Ascending aorta (tissue), 2 donors: ENCODE results near the gene ACBD6. TPM values are rescaled to one million over a fixed set of nuclear protein-coding genes. Genes with fewer than 3 reads are reported as not detected.
"Not testable (repeated sequence)": the region's sequence is repeated elsewhere in the genome, so short reads cannot be mapped to it uniquely, and the experiment has no call there.

ENCODE experiments used
- DNase-seq, 2 donors: peaks; one replicate each; pipeline ENCODE4 v3.0.0-alpha.2; 2019; ENCODE audit warnings: low spot score in 2 of 2
- H3K27ac ChIP-seq, 2 donors: fragments of 200-600 bp; sonication (generic); one replicate each; pipeline ENCODE4 v1.5.1; 2016 to 2017; ENCODE audit warnings: mild to moderate bottlenecking in 1 of 2
- H3K27me3 ChIP-seq: fragments of 200-600 bp; sonication (generic); one replicate; pipeline ENCODE4 v1.5.1; 2017
- H3K36me3 ChIP-seq, 2 donors: fragments of 200-600 bp; sonication (generic); one replicate each; pipeline ENCODE4 v1.5.1; 2016
- H3K4me1 ChIP-seq, 2 donors: fragments of 200-600 bp; sonication (generic); one replicate each; pipeline ENCODE4 v1.5.1; 2016 to 2017; ENCODE audit warnings: mild to moderate bottlenecking in 1 of 2
- H3K4me3 ChIP-seq, 2 donors: fragments of 200-600 bp; sonication (generic); one replicate each; pipeline ENCODE4 v1.5.1; 2016 to 2017; ENCODE audit warnings: mild to moderate bottlenecking in 1 of 2
- H3K9me3 ChIP-seq, 2 donors: fragments of 200-600 bp; sonication (generic); one replicate each; pipeline ENCODE4 v1.5.1; 2016
- intact Hi-C: fragments of 100-400 bp; cut with DNase I; formaldehyde crosslinking; loops from one replicate; pipeline ENCODE4 v1.15.1; 2023
- total RNA-seq: library from RNA; depleted of rRNA; stranded (reverse); fragments of >200 nt; gene quantifications from one replicate; pipeline ENCODE4 v1.1.0, GENCODE V29; 2016
- TF ChIP-seq, protein P1 (sequence below), 3 experiments: fragments of 200-600 bp in 2 of 3; fragments of 450-650 bp in 1 of 3; sonication (generic) in 2 of 3; IDR thresholded peaks; one replicate each; pipeline ENCODE4 v1.5.1; 2016 to 2019; ENCODE audit warnings: antibody characterized with exemption in 3 of 3, mild to moderate bottlenecking in 1 of 3, moderate library complexity in 1 of 3

ACBD6 gene
- total RNA-seq, 1 donor from 2014 or later = 67.7 TPM

DNA sequence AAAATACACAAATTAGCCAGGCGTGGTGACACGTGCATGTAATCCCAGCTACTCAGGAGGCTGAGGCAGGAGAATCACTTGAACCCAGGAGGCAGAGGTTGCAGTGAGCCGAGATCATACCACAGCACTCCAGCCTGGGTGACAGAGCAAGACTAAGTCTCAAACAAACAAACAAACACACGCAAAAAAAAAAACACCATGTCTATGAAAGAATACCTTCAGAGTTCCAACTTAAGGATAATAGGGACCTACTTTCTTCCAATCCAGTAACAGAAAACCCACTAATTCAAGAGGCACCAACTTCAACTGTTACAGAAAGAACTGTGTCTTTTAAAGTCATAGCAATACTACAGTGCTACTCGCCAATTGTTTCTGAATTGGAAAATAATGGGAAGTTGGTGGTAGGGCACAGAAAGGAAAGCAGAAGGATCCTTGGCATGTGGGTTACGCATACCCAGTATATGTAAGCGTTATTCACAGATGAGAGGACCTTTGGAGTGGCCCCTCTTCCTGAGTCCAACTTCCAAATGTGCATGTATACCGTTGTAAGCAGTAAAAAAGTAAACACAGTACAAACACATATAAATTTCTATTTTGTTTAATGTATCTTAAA, 87.0 kb downstream of the ACBD6 start:
- Histone ChIP-seq H3K36me3 (peaks cover 0 to 11% of the 10 kb centered on the region in 2 donors), H3K4me1 (no peaks in the 10 kb centered on the region), H3K9me3 (no peaks in the 10 kb centered on the region), H3K4me3 (no peak overlapping the region), H3K27ac (no peak overlapping the region), H3K27me3 (no peaks in the 10 kb centered on the region)
- intact Hi-C loops = no loop called here
- DNase-seq = no peak
- TF ChIP-seq, protein P1, sequence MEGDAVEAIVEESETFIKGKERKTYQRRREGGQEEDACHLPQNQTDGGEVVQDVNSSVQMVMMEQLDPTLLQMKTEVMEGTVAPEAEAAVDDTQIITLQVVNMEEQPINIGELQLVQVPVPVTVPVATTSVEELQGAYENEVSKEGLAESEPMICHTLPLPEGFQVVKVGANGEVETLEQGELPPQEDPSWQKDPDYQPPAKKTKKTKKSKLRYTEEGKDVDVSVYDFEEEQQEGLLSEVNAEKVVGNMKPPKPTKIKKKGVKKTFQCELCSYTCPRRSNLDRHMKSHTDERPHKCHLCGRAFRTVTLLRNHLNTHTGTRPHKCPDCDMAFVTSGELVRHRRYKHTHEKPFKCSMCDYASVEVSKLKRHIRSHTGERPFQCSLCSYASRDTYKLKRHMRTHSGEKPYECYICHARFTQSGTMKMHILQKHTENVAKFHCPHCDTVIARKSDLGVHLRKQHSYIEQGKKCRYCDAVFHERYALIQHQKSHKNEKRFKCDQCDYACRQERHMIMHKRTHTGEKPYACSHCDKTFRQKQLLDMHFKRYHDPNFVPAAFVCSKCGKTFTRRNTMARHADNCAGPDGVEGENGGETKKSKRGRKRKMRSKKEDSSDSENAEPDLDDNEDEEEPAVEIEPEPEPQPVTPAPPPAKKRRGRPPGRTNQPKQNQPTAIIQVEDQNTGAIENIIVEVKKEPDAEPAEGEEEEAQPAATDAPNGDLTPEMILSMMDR (IDR thresholded peaks at IDR 0.05) = no peak

DNA sequence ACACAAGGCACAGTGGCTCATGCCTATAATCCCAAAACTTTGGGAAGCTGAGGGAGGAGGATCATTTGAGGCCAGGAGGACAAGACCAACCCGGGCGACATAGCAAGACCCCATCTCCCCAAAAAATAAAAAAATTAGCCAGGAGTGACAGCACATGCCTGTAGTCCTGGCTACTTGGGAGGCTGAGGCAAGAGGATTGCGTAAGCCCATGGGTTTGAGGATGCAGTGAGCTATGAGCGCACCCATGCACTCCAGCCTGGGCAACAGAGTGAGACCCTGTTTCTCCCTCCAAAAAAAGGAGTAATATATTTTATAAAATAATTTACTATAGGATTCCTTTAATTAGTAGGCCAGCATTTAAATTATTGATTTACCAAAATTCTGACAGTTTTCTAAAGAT, 89.8 kb downstream of the ACBD6 start:
- Histone ChIP-seq H3K27me3 (no peaks in the 10 kb centered on the region), H3K27ac (no peak overlapping the region), H3K4me3 (no peak overlapping the region), H3K36me3 (peaks cover 0 to 11% of the 10 kb centered on the region in 2 donors), H3K9me3 (no peaks in the 10 kb centered on the region), H3K4me1 (no peaks in the 10 kb centered on the region)
- DNase-seq = no peak
- TF ChIP-seq, protein P1 (IDR thresholded peaks at IDR 0.05) = no peak
- intact Hi-C loops = no loop called here

DNA sequence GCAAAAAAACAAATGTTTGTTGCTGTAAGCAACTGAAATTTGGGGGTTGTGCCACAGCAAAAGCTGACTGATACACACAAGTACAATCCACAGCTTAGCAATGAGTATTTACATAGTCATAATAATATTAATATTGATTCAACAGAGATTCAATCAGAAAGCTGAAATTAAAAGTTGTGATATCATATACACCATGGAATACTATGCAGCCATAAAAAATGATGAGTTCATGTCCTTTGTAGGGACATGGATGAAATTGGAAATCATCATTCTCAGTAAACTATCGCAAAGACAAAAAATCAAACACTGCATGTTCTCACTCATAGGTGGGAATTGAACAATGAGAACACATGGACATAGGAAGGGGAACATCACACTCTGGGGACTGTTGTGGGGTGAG, 94.2 kb downstream of the ACBD6 start:
- H3K4me1 ChIP-seq, H3K4me3 ChIP-seq, H3K9me3 ChIP-seq, DNase-seq, H3K27ac ChIP-seq, H3K27me3 ChIP-seq, intact Hi-C loops: not testable (repeated sequence)
- peaks cover 0 to 11% of the 10 kb centered on the region in 2 donors for H3K36me3 ChIP-seq

DNA sequence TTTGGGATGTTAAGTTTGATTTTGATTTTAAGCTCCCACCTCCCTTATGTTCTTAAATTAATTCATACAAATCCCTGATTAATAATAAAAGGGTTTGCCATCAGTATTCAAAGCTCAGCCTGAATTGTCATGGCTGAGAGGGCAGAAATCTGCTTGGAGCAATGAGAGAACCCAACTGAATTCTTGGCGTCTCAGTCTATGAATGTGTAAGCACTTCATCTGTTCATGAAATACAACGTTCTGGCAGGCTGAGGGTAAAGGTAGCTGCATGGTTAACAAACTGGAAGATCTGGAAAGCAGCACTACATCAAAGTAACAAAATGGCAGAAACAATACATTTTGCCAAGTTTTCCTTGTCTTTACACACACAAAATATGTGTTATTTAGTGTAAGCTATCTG, 95.3 kb downstream of the ACBD6 start:
- H3K4me3 ChIP-seq = no peak overlapping the region
- TF ChIP-seq, protein P1 (IDR thresholded peaks at IDR 0.05) = no peak

DNA sequence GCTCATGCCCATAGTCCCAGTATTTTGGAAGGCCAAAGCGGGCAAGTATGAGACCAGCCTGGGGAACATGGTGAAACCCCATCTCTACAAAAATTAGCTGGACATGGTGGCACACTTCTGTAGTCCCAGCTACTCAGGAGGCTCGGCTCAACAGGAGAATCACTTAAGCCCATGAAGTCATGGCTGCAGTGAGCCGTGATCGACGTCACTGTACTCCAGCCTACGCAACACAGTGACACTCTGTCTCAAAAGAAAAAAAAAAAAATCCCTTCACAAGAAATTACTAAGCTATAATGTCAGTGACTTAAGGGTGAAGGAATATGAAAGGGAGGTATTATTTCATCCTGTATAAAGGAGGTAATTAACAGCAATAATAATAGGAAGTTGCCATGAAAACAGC, 99.8 kb downstream of the ACBD6 start:
- no peak for DNase-seq
- intact Hi-C loops = no loop called here
- H3K4me3 ChIP-seq = no peak overlapping the region
- no peaks in the 10 kb centered on the region for H3K36me3 ChIP-seq
- no peaks in the 10 kb centered on the region for H3K27me3 ChIP-seq
- TF ChIP-seq, protein P1 (IDR thresholded peaks at IDR 0.05) = no peak
- no peaks in the 10 kb centered on the region for H3K9me3 ChIP-seq
- H3K4me1 ChIP-seq = no peaks in the 10 kb centered on the region
- H3K27ac ChIP-seq = no peak overlapping the region

More for the DNA sequence above, 95.3 kb downstream of the ACBD6 start:
- intact Hi-C loops = no loop called here
- Histone ChIP-seq H3K27me3 (no peaks in the 10 kb centered on the region), H3K36me3 (peaks cover 0 to under 1% of the 10 kb centered on the region in 2 donors), H3K27ac (no peak overlapping the region), H3K4me1 (no peaks in the 10 kb centered on the region), H3K9me3 (no peaks in the 10 kb centered on the region)
- DNase-seq = no peak

DNA sequence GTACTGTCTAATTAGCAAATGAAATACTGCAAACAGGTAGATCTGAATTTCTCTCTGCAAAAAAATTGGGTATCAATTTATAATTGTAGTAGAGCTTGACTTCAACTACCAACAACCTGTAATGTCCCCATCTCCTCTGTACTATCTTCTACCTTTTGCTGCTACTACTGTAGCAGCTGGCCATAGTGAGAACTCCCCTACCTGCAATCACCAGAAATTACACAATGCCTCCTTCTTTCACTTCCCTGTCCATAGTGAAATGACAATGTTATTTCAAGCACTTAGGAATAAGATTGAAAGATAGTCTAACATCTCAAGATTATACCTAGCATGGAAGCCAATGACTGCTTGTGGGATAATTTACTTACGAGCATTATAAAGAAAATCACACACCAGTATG, 100.4 kb downstream of the ACBD6 start:
- DNase-seq = no peak
- Histone ChIP-seq H3K9me3 (no peaks in the 10 kb centered on the region), H3K27ac (no peak overlapping the region), H3K36me3 (no peaks in the 10 kb centered on the region), H3K4me1 (no peaks in the 10 kb centered on the region), H3K4me3 (no peak overlapping the region), H3K27me3 (no peaks in the 10 kb centered on the region)
- intact Hi-C loops = no loop called here
- TF ChIP-seq, protein P1 (IDR thresholded peaks at IDR 0.05) = no peak
